SK-N-SH (cell line): Measurements from ENCODE around the gene NRM. TPM values are rescaled to one million over a fixed set of nuclear protein-coding genes. Genes with fewer than 3 reads are reported as not detected.

Source experiments
- CTCF ChIP-seq: fragments of 200-600 bp; sonication (generic); IDR thresholded peaks from 2 replicates; pipeline ENCODE4 v1.6.1; 2017; ENCODE audit warnings: antibody characterized with exemption, mild to moderate bottlenecking, moderate library complexity
- EZH2phosphoT487 ChIP-seq: fragments of 200-600 bp; sonication (generic); IDR thresholded peaks from 2 replicates; pipeline ENCODE4 v1.6.1; 2017; ENCODE audit warnings: low read depth, mixed run types, mild to moderate bottlenecking, antibody characterized with exemption, moderate library complexity, borderline replicate concordance
- FOSL2 ChIP-seq: IDR thresholded peaks from 2 replicates; pipeline ENCODE4 v1.4.0; 2012; ENCODE audit warnings: low read depth, mild to moderate bottlenecking, moderate library complexity, borderline replicate concordance
- FOXJ3 ChIP-seq: sonication (generic); formaldehyde crosslinking; IDR thresholded peaks from 2 replicates; pipeline ENCODE4 v1.5.1; 2020; ENCODE audit warnings: mild to moderate bottlenecking, missing genetic modification reagents
- FOXM1 ChIP-seq: IDR thresholded peaks from 2 replicates; pipeline ENCODE4 v1.4.0; 2012; ENCODE audit warnings: low read depth, mild to moderate bottlenecking
- MXI1 ChIP-seq: IDR thresholded peaks from 2 replicates; pipeline ENCODE4 v1.6.1; 2012; ENCODE audit warnings: mild to moderate bottlenecking, low read depth, low read length, improper control_type of control experiment
- NFIC ChIP-seq: IDR thresholded peaks from 2 replicates; pipeline ENCODE4 v1.4.0; 2012; ENCODE audit warnings: borderline replicate concordance
- RAD21 ChIP-seq: IDR thresholded peaks from 2 replicates; pipeline ENCODE4 v1.6.1; 2012; ENCODE audit warnings: mild to moderate bottlenecking, low read length
- REST ChIP-seq: IDR thresholded peaks from 2 replicates; pipeline ENCODE4 v1.6.1; 2012; ENCODE audit warnings: mild to moderate bottlenecking, low read depth, low read length, moderate library complexity
- RFX5 ChIP-seq: IDR thresholded peaks from 2 replicates; pipeline ENCODE4 v1.6.1; 2012; ENCODE audit warnings: mild to moderate bottlenecking, improper control_type of control experiment, low read length
- SIN3A ChIP-seq: IDR thresholded peaks from 2 replicates; pipeline ENCODE4 v1.6.1; 2012; ENCODE audit warnings: low read depth, mild to moderate bottlenecking, low read length, moderate library complexity, borderline replicate concordance
- SMC3 ChIP-seq: IDR thresholded peaks from 2 replicates; pipeline ENCODE4 v1.6.1; 2012; ENCODE audit warnings: low read depth, low read length, improper control_type of control experiment
- TAF1 ChIP-seq: IDR thresholded peaks from 2 replicates; pipeline ENCODE4 v1.6.1; 2012; ENCODE audit warnings: low read depth, mild to moderate bottlenecking, low read length, moderate library complexity, borderline replicate concordance
- TEAD4 ChIP-seq: IDR thresholded peaks from 2 replicates; pipeline ENCODE4 v1.4.0; 2012; ENCODE audit warnings: mild to moderate bottlenecking, borderline replicate concordance; ENCODE audit not compliant: insufficient read depth
- USF1 ChIP-seq: IDR thresholded peaks from 2 replicates; pipeline ENCODE4 v1.4.0; 2012; ENCODE audit warnings: low read depth, borderline replicate concordance
- polyA plus RNA-seq, 3 experiments: library from polyadenylated mRNA; depleted of rRNA; stranded (reverse); fragments of >200 nt; gene quantifications; 2 replicates each; pipeline ENCODE4 v1.2.3, GENCODE V29; 2012
- TF ChIP-seq, protein P1 (sequence below): fragments of 150-350 bp; IDR thresholded peaks from 2 replicates; pipeline ENCODE4 v1.6.1; 2017; ENCODE audit warnings: antibody characterized with exemption, low read length, low read depth, borderline replicate concordance

The NRM gene
- polyA plus RNA-seq, 1 of the 3 experiments (the other 2 are of a cell fraction) = 26.8 TPM

GRCh38 chr6:30725713-30726505 is 35.1 kb upstream of the NRM start (continued):
- TF ChIP-seq RFX5 = no peak
- no peak for TF ChIP-seq EZH2phosphoT487
- TF ChIP-seq, protein P1, sequence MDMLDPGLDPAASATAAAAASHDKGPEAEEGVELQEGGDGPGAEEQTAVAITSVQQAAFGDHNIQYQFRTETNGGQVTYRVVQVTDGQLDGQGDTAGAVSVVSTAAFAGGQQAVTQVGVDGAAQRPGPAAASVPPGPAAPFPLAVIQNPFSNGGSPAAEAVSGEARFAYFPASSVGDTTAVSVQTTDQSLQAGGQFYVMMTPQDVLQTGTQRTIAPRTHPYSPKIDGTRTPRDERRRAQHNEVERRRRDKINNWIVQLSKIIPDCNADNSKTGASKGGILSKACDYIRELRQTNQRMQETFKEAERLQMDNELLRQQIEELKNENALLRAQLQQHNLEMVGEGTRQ = no peak
- no peak for TF ChIP-seq TEAD4
- TF ChIP-seq CTCF = no peak
- no peak for TF ChIP-seq FOXM1
- TF ChIP-seq REST = no peak
- peak; percentile 31; the same call in 1 of the 2 replicates for TF ChIP-seq NFIC
- TF ChIP-seq SMC3 = no peak
- TF ChIP-seq FOSL2 = no peak; the same call in 1 of the 2 replicates
- no peak for TF ChIP-seq TAF1
- no peak for TF ChIP-seq MXI1
- no peak for TF ChIP-seq RAD21
- TF ChIP-seq SIN3A = peak; percentile 75; the same call in 1 of the 2 replicates
- no peak for TF ChIP-seq FOXJ3 (CRISPR knock-in tag)
- TF ChIP-seq USF1 = no peak
